ENCODE results near the gene TTC7B. TPM values are rescaled to one million over a fixed set of nuclear protein-coding genes. Genes with fewer than 3 reads are reported as not detected.

TTC7B gene
- total and polyA plus RNA-seq, 2 of the 13 experiments (the other 11 are each of a cell fraction or from before 2014, with no cell fraction given) = 1.3 to 3.2 TPM

DNA sequence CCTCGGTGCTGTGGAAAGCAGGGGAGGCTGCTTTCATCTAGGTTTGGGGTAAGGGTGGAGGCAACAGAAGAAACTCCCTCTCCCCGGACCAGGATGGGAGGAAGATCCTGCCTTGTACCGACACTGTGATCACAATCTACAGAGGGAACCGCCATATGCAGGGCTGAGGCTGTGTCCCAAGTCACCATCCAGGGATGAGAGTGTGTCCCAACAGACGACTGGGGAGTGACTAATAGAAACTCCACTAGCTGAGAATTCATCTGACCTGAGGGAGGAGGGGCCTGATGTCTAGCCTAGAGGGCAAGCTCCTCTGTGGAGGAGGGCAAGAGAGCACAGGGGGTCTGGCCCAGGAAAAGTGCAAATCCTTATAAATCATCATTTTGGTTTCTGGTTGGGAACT, 247.0 kb downstream of the TTC7B start (continued):
- TF ChIP-seq, protein P1, sequence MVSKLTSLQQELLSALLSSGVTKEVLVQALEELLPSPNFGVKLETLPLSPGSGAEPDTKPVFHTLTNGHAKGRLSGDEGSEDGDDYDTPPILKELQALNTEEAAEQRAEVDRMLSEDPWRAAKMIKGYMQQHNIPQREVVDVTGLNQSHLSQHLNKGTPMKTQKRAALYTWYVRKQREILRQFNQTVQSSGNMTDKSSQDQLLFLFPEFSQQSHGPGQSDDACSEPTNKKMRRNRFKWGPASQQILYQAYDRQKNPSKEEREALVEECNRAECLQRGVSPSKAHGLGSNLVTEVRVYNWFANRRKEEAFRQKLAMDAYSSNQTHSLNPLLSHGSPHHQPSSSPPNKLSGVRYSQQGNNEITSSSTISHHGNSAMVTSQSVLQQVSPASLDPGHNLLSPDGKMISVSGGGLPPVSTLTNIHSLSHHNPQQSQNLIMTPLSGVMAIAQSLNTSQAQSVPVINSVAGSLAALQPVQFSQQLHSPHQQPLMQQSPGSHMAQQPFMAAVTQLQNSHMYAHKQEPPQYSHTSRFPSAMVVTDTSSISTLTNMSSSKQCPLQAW (CRISPR knock-in tag; IDR thresholded peaks at IDR 0.05) = no peak
- TF ChIP-seq, protein P2, sequence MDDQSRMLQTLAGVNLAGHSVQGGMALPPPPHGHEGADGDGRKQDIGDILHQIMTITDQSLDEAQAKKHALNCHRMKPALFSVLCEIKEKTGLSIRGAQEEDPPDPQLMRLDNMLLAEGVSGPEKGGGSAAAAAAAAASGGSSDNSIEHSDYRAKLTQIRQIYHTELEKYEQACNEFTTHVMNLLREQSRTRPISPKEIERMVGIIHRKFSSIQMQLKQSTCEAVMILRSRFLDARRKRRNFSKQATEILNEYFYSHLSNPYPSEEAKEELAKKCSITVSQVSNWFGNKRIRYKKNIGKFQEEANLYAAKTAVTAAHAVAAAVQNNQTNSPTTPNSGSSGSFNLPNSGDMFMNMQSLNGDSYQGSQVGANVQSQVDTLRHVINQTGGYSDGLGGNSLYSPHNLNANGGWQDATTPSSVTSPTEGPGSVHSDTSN (CRISPR knock-in tag; IDR thresholded peaks at IDR 0.05; ENCODE audit: borderline replicate concordance) = no peak
- TF ChIP-seq KDM5B (CRISPR knock-in tag; IDR thresholded peaks at IDR 0.05; ENCODE audit: borderline replicate concordance) (no peak), TMF1 (CRISPR knock-in tag; IDR thresholded peaks at IDR 0.05; ENCODE audit: low read depth) (no peak), CCAR2 (optimal IDR thresholded peaks at IDR 0.05; ENCODE audit: low read depth, low read length) (no peak), ZFY (CRISPR knock-in tag; IDR thresholded peaks at IDR 0.05) (no peak), IRX3 (CRISPR knock-in tag; IDR thresholded peaks at IDR 0.05; ENCODE audit: borderline replicate concordance, low read depth) (no peak)
- TF ChIP-seq, protein P3, sequence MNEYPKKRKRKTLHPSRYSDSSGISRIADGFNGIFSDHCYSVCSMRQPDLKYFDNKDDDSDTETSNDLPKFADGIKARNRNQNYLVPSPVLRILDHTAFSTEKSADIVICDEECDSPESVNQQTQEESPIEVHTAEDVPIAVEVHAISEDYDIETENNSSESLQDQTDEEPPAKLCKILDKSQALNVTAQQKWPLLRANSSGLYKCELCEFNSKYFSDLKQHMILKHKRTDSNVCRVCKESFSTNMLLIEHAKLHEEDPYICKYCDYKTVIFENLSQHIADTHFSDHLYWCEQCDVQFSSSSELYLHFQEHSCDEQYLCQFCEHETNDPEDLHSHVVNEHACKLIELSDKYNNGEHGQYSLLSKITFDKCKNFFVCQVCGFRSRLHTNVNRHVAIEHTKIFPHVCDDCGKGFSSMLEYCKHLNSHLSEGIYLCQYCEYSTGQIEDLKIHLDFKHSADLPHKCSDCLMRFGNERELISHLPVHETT (CRISPR knock-in tag; conservative IDR thresholded peaks at IDR 0.05) = no peak

DNA sequence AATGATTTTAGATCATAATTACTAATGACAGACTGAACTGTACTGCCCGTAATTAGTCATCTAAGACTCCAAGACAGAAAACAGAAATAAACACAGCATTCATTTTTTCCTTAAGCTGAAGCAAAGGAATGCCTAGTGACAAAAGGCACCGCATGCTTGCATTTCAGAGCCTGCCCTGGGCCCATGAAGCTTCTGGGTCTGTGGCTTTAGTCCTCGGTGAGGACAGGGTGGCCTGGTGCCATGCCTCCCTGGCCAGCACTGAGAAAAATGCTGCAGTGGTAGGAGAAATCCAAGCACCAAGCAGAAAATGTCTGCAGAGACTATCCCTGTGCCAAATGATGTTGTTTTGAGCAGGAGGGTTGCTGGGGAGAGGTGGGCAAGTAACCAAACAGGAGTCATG, 247.8 kb downstream of the TTC7B start:
- no TSS peak for BruUV-seq (replicated peaks)
- CTCF ChIA-PET (ENCODE audit: low intra/inter-chr PET ratio, low total read pairs) = no interaction called here
- 74% methylated on average over 3 of the region's 3 CpGs for WGBS (ENCODE audit: low lambda C conversion rate)
- no peak for TF ChIP-seq ZNF616 (CRISPR knock-in tag; IDR thresholded peaks at IDR 0.05; ENCODE audit: low read depth)
- TF ChIP-seq, protein P4, sequence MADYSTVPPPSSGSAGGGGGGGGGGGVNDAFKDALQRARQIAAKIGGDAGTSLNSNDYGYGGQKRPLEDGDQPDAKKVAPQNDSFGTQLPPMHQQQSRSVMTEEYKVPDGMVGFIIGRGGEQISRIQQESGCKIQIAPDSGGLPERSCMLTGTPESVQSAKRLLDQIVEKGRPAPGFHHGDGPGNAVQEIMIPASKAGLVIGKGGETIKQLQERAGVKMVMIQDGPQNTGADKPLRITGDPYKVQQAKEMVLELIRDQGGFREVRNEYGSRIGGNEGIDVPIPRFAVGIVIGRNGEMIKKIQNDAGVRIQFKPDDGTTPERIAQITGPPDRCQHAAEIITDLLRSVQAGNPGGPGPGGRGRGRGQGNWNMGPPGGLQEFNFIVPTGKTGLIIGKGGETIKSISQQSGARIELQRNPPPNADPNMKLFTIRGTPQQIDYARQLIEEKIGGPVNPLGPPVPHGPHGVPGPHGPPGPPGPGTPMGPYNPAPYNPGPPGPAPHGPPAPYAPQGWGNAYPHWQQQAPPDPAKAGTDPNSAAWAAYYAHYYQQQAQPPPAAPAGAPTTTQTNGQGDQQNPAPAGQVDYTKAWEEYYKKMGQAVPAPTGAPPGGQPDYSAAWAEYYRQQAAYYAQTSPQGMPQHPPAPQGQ (CRISPR knock-in tag; IDR thresholded peaks at IDR 0.05; ENCODE audit: borderline replicate concordance) = no peak
- TF ChIP-seq CHD2 (IDR thresholded peaks at IDR 0.05; ENCODE audit: low read depth, low read length) = no peak
- TF ChIP-seq HNRNPK (IDR thresholded peaks at IDR 0.05; ENCODE audit: low read depth, low read length, poor library complexity, severe bottlenecking) = no peak
- no peak for TF ChIP-seq ZNF569 (CRISPR knock-in tag; IDR thresholded peaks at IDR 0.05; ENCODE audit: borderline replicate concordance)
- TF ChIP-seq, protein P5, sequence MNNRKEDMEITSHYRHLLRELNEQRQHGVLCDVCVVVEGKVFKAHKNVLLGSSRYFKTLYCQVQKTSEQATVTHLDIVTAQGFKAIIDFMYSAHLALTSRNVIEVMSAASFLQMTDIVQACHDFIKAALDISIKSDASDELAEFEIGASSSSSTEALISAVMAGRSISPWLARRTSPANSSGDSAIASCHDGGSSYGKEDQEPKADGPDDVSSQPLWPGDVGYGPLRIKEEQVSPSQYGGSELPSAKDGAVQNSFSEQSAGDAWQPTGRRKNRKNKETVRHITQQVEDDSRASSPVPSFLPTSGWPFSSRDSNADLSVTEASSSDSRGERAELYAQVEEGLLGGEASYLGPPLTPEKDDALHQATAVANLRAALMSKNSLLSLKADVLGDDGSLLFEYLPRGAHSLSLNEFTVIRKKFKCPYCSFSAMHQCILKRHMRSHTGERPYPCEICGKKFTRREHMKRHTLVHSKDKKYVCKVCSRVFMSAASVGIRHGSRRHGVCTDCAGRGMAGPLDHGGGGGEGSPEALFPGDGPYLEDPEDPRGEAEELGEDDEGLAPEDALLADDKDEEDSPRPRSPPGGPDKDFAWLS (CRISPR knock-in tag; IDR thresholded peaks at IDR 0.05; ENCODE audit: borderline replicate concordance) = no peak

More for the DNA sequence above, 247.8 kb downstream of the TTC7B start:
- H3K79me2 ChIP-seq (ENCODE audit: insufficient read depth, low read length) = no peaks in the 10 kb centered on the region
- ATAC-seq (no peak), FAIRE-seq (no peak), DNase-seq (ENCODE audit: low spot score) (no peak)
- no peak overlapping the region for H3K27ac ChIP-seq (ENCODE audit: extremely low read length, insufficient read depth, low read length)
- H3K4me2 ChIP-seq (ENCODE audit: low read depth, low read length) = no peak overlapping the region
- H3K4me1 ChIP-seq (ENCODE audit: insufficient read depth, low read length) = no peaks in the 10 kb centered on the region
- H3K9ac ChIP-seq (ENCODE audit: insufficient read depth, low read depth, low read length) = no peak overlapping the region
- POLR2A ChIA-PET = no interaction called here
- no peak overlapping the region for H2AFZ ChIP-seq (ENCODE audit: low read length)
- no peaks in the 10 kb centered on the region for H3K36me3 ChIP-seq (replicated peaks in 1 of 2; ENCODE audit: control insufficient read depth in 1 of 2, insufficient read depth in 2 of 2, low read length in 2 of 2)
- no peak overlapping the region for H3K4me3 ChIP-seq (replicated peaks in 1 of 3; ENCODE audit: insufficient read depth in 1 of 3, low read depth in 2 of 3, low read length in 3 of 3)
- no peaks in the 10 kb centered on the region for H3K9me3 ChIP-seq (ENCODE audit: low read length)
- no peaks in the 10 kb centered on the region for H4K20me1 ChIP-seq (ENCODE audit: insufficient read depth, low read length)
- intact Hi-C loops (cut with micrococcal nuclease; ENCODE audit: unreplicated experiment) = no loop called here
- in situ Hi-C loops (cut with HindIII; ENCODE audit: extremely low pct_ligation_motif_present, low pct_unique_long_range_greater_than_20kb) = no loop called here
- peaks cover 0 to 1% of the 10 kb centered on the region in 2 experiments; a peak in 1 of 5 replicates for H3K27me3 ChIP-seq (ENCODE audit: control insufficient read depth in 1 of 2, insufficient read depth in 2 of 2, low read length in 2 of 2)
